GM12878 (cell line): Measurements from ENCODE around the gene MAD1L1. TPM values are rescaled to one million over a fixed set of nuclear protein-coding genes. Genes with fewer than 3 reads are reported as not detected.
A peak's percentile ranks its signal among the peaks of the same experiment; 100 is the strongest.

Experiments used
- ATAC-seq: fragments of 200-7000 bp; cut with Tn5 transposase; 3 replicates; pipeline ENCODE4 v1.9.1; 2020; ENCODE audit warnings: mild to moderate bottlenecking, moderate library complexity
- BruUV-seq: library from RNA; stranded (reverse); fragments of 400-500 nt; replicated peaks from 2 replicates; lab custom pipeline; 2021; lab: Mats Ljungman, UMichigan
- CTCF ChIA-PET: fragments of 300-600 bp; sonication (Branson Sonifier 250); formaldehyde crosslinking; extraction: SDS; loops from one replicate; lab custom pipeline; 2021; ENCODE audit warnings: inconsistent platforms; lab: Yijun Ruan, JAX
- POLR2A ChIA-PET: fragments of 350-600 bp; formaldehyde crosslinking; extraction: SDS; loops from one replicate; lab custom pipeline; 2021; ENCODE audit warnings: inconsistent platforms; lab: Charles Lee
- RAD21 ChIA-PET: fragments of 300-600 bp; sonication (Branson Sonifier 250); formaldehyde crosslinking; loops from one replicate; lab custom pipeline; 2023; ENCODE audit warnings: antibody characterized with exemption; ENCODE audit not compliant: unreplicated experiment; lab: Charles Lee
- SMC1A ChIA-PET: fragments of 300-600 bp; sonication (Branson Sonifier 250); formaldehyde crosslinking; loops from one replicate; lab custom pipeline; 2023; ENCODE audit not compliant: unreplicated experiment, uncharacterized antibody; lab: Charles Lee
- DNase-seq: peaks from one replicate; pipeline ENCODE4 v3.0.0-alpha.2; 2011; ENCODE audit warnings: low read depth, low spot score
- FAIRE-seq: peaks from 3 replicates; lab custom pipeline; 2011; peaks lifted over from hg19 to GRCh38; lab: Jason Lieb, UNC
- H2AFZ ChIP-seq: 2 replicates; pipeline ENCODE4 v1.6.0; 2011; ENCODE audit warnings: low read depth, low read length, control low read depth; ENCODE audit not compliant: control insufficient read depth
- H3K27ac ChIP-seq: 2 replicates; pipeline ENCODE4 v1.5.1; 2011; ENCODE audit warnings: control low read depth; ENCODE audit not compliant: control insufficient read depth, insufficient read depth
- H3K27me3 ChIP-seq, 2 experiments: replicated peaks in 1 of 2; 2 replicates each; pipeline versions ENCODE4 v1.6.0 to v1.6.1; 2011; ENCODE audit warnings: low read length in 1 of 2; ENCODE audit not compliant: control insufficient read depth in 2 of 2, insufficient read depth in 2 of 2
- H3K36me3 ChIP-seq, 2 experiments: 2 replicates each; pipeline ENCODE4 v1.5.1; 2011; ENCODE audit warnings: low read length in 1 of 2; ENCODE audit not compliant: control insufficient read depth in 2 of 2, insufficient read depth in 2 of 2
- H3K4me1 ChIP-seq: 2 replicates; pipeline ENCODE4 v1.6.1; 2011; ENCODE audit warnings: mild to moderate bottlenecking, low read length, moderate library complexity, mixed read lengths; ENCODE audit not compliant: control insufficient read depth, insufficient read depth
- H3K4me2 ChIP-seq: 2 replicates; pipeline ENCODE4 v1.6.0; 2011; ENCODE audit warnings: control low read depth; ENCODE audit not compliant: control insufficient read depth, insufficient read depth
- H3K4me3 ChIP-seq: fragments of 200-600 bp; sonication (generic); 2 replicates; pipeline ENCODE4 v1.5.1; 2016
- H3K79me2 ChIP-seq: 2 replicates; pipeline ENCODE4 v1.6.0; 2011; ENCODE audit warnings: low read length; ENCODE audit not compliant: control insufficient read depth, insufficient read depth
- H3K9ac ChIP-seq: 2 replicates; pipeline ENCODE4 v1.8.0; 2011; ENCODE audit warnings: low read length, control low read depth, mixed read lengths; ENCODE audit not compliant: control insufficient read depth, insufficient read depth
- H3K9me3 ChIP-seq: replicated peaks from 3 replicates; pipeline ENCODE4 v1.5.1; 2011; ENCODE audit warnings: mild to moderate bottlenecking, low read length; ENCODE audit not compliant: control insufficient read depth, insufficient read depth
- H4K20me1 ChIP-seq: 2 replicates; pipeline ENCODE4 v1.6.0; 2011; ENCODE audit not compliant: control insufficient read depth, insufficient read depth
- WGBS: methylation state at CpG from one replicate; pipeline ENCODE4 v1.1.6; 2016; ENCODE audit warnings: low lambda C conversion rate; ENCODE audit not compliant: insufficient replicate concordance, insufficient coverage; ENCODE audit errors: missing lambda C conversion rate; 5-methylcytosine and 5-hydroxymethylcytosine counted together
- in situ Hi-C: fragments of 300-500 bp; cut with MboI; formaldehyde crosslinking; loops from 9 replicates; pipeline ENCODE4 v1.14.3; 2018; ENCODE audit warnings: mixed read lengths
- intact Hi-C: fragments of 100-400 bp; cut with micrococcal nuclease; formaldehyde crosslinking; loops from one replicate; pipeline ENCODE4 v1.14.2; 2022; ENCODE audit not compliant: unreplicated experiment
- polyA plus RNA-seq, 11 experiments: library from polyadenylated mRNA; depleted of rRNA in 4 of 11; unstranded in 6 of 11; stranded (reverse) in 5 of 11; fragments of >200 nt; fragmentation: Nextera tagmentation in 4 of 11; fragmentation: Illumina TruSeq in 1 of 11; extraction: Ambion mirVana in 4 of 11; extraction: Trizol in 1 of 11; gene quantifications; 1 replicate in 1 of 11; 2 replicates in 10 of 11; pipeline versions ENCODE4 v1.2.1 to v1.2.3, GENCODE V29; 2011 to 2016; ENCODE audit warnings: inconsistent platforms in 2 of 11, missing spikeins in 2 of 11, low read depth in 1 of 11
- total RNA-seq, 4 experiments: library from RNA; depleted of rRNA in 3 of 4; stranded (reverse); fragments of >200 nt in 3 of 4; fragmentation: Illumina TruSeq in 1 of 4; extraction: Trizol in 1 of 4; gene quantifications; 2 replicates each; pipeline versions ENCODE4 v1.2.1 to v1.2.3, GENCODE V29; 2013 to 2021
- TF ChIP-seq, protein P1 (sequence below), 3 experiments: IDR thresholded peaks in 2 of 3; conservative IDR thresholded peaks in 1 of 3; 2 replicates each; pipeline ENCODE4 v1.5.1; 2011; ENCODE audit warnings: low read depth in 3 of 3, low read length in 3 of 3, mild to moderate bottlenecking in 3 of 3, control low read depth in 2 of 3, moderate library complexity in 2 of 3, inconsistent platforms in 1 of 3, mixed read lengths in 1 of 3; ENCODE audit not compliant: control insufficient read depth in 2 of 3, insufficient read depth in 1 of 3; ENCODE audit errors: extremely low read depth in 1 of 3
- TF ChIP-seq, protein P2 (sequence below): IDR thresholded peaks from 2 replicates; pipeline ENCODE4 v1.6.1; 2012; ENCODE audit warnings: mild to moderate bottlenecking, low read depth, low read length

MAD1L1 gene
- total and polyA plus RNA-seq, 10 of the 15 experiments (the other 5 are each of a cell fraction or from before 2014, with no cell fraction given), result 2.2 to 76.8 (median 38.3) TPM

GRCh38 chr7:2242541-2243429 is 10.0 kb upstream of the MAD1L1 start:
- TF ChIP-seq, protein P1, sequence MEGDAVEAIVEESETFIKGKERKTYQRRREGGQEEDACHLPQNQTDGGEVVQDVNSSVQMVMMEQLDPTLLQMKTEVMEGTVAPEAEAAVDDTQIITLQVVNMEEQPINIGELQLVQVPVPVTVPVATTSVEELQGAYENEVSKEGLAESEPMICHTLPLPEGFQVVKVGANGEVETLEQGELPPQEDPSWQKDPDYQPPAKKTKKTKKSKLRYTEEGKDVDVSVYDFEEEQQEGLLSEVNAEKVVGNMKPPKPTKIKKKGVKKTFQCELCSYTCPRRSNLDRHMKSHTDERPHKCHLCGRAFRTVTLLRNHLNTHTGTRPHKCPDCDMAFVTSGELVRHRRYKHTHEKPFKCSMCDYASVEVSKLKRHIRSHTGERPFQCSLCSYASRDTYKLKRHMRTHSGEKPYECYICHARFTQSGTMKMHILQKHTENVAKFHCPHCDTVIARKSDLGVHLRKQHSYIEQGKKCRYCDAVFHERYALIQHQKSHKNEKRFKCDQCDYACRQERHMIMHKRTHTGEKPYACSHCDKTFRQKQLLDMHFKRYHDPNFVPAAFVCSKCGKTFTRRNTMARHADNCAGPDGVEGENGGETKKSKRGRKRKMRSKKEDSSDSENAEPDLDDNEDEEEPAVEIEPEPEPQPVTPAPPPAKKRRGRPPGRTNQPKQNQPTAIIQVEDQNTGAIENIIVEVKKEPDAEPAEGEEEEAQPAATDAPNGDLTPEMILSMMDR (IDR thresholded peaks at IDR 0.05 in 2 of 3, conservative IDR thresholded peaks at IDR 0.05 in 1 of 3; ENCODE audit: control insufficient read depth in 2 of 3, extremely low read depth in 1 of 3, insufficient read depth in 1 of 3, low read depth in 3 of 3, low read length in 3 of 3), result peak in 1 of 3 experiments; percentile 16; a peak in 1 of 6 replicates
- TF ChIP-seq, protein P2, sequence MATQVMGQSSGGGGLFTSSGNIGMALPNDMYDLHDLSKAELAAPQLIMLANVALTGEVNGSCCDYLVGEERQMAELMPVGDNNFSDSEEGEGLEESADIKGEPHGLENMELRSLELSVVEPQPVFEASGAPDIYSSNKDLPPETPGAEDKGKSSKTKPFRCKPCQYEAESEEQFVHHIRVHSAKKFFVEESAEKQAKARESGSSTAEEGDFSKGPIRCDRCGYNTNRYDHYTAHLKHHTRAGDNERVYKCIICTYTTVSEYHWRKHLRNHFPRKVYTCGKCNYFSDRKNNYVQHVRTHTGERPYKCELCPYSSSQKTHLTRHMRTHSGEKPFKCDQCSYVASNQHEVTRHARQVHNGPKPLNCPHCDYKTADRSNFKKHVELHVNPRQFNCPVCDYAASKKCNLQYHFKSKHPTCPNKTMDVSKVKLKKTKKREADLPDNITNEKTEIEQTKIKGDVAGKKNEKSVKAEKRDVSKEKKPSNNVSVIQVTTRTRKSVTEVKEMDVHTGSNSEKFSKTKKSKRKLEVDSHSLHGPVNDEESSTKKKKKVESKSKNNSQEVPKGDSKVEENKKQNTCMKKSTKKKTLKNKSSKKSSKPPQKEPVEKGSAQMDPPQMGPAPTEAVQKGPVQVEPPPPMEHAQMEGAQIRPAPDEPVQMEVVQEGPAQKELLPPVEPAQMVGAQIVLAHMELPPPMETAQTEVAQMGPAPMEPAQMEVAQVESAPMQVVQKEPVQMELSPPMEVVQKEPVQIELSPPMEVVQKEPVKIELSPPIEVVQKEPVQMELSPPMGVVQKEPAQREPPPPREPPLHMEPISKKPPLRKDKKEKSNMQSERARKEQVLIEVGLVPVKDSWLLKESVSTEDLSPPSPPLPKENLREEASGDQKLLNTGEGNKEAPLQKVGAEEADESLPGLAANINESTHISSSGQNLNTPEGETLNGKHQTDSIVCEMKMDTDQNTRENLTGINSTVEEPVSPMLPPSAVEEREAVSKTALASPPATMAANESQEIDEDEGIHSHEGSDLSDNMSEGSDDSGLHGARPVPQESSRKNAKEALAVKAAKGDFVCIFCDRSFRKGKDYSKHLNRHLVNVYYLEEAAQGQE, result no peak
- ChIA-PET SMC1A (interaction anchor here (0.7 to 2.0 kb wide), 8 partner anchors 17 to 143 kb away, joined by 3 to 9 read pairs (median 3); partner anchors contain the start of gene EIF3B), CTCF (interaction anchor here (3.1 kb wide), 1 partner anchor 106 kb away, joined by 23 read pairs; no protein-coding TSS in a partner anchor), RAD21 (interaction anchor here (0.6 to 1.5 kb wide), 7 partner anchors 9 to 111 kb away, joined by 3 to 7 read pairs (median 3); partner anchors contain the start of gene MAD1L1), POLR2A (interaction anchor here (0.6 to 2.0 kb wide), 6 partner anchors 11 to 178 kb away, joined by 3 to 10 read pairs (median 4); partner anchors contain the start of gene MAD1L1)
- H3K9me3 ChIP-seq, result no peaks in the 10 kb centered on the region; the same call in 1 of the 3 replicates
- H3K4me2 ChIP-seq, result peak overlapping the region; percentile 72
- H3K36me3 ChIP-seq, result peaks cover 7 to 18% of the 10 kb centered on the region in 2 experiments
- 1% methylated on average over 21 of the region's 21 CpGs for WGBS
- ATAC-seq, result peak; percentile 46
- DNase-seq, result no peak
- peaks cover 50% of the 10 kb centered on the region for H3K4me1 ChIP-seq
- H4K20me1 ChIP-seq, result no peaks in the 10 kb centered on the region
- H3K9ac ChIP-seq, result peak overlapping the region; percentile 92
- in situ Hi-C loops (no loop called here), intact Hi-C loops (loop anchor here (5.0 kb wide), 1 partner anchor 70 kb away; the partner anchor contains the start of gene SNX8)
- TSS peak; percentile 80 for BruUV-seq
- FAIRE-seq, result peak; percentile 62
- H3K4me3 ChIP-seq, result peak overlapping the region; percentile 83
- peak overlapping the region; percentile 84 for H3K27ac ChIP-seq
- H3K79me2 ChIP-seq, result peaks cover 32% of the 10 kb centered on the region
- no peaks in the 10 kb centered on the region for H3K27me3 ChIP-seq
- peak overlapping the region; percentile 81 for H2AFZ ChIP-seq
